ENCODE results near the gene SSC4D.

SSC4D gene

DNA sequence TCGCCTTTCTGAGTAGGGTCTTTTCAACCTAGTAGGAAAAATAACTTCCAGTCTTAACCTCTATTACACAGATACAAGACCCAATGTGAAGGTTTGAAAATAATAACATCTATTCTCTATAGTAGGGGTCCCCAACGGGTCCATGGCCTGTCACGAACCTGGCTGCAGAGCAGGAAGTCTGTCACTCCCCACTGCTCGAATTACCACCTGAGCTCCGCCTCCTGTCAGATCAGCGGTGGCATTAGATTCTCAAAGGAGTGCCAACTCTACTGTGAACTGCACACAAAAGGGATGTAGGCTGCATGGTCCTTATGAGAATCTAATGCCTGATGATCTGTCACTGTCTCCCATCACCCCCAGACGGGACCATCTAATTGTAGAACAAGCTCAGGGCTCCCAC is 58.1 kb downstream of the SSC4D start:
- FAIRE-seq = no peak

DNA sequence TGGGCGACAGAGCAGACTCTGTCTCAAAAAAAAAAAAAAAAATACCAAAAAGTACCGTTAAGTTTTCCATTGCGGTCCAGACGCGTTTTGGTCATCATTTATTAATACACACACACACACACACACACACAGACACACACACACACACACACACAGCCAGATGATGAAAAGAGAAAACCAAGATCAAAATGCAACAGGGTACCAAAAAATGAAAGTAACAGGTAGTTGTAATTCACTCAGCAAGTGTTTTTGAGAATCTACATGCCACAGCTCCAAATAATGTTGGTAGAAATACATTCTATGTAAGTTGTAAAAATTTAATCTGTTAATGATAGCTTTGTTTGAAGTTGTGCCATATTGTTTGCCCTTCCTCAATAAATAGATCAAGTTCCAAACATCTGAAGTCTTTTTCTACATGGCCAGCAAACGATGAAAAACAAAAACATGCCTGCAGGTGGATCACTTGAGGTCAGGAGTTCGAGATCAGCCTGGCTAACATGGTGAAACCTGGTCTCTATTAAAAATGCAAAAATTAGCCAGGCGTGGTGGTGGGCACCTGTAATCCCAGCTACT is 60.1 kb downstream of the SSC4D start:
- no peak for FAIRE-seq

DNA sequence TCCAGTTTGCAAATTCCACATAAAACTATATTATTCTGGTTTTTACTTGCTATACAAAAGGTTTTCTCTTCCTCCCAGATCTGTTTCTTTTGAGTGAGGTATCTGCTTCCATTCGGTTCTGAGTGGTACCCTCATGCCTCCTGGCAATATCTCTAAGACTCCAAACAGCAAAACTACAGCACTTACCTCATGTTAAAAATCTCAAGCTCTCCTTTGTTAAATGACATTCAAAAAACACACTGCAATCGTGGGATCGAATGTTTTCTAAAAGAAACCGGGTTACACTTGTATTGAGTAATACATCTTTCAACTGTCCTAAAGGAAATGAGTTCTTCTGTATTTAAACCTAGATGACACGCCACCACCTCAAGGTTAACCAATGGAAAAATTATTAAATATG is 61.8 kb downstream of the SSC4D start:
- no peak for FAIRE-seq

DNA sequence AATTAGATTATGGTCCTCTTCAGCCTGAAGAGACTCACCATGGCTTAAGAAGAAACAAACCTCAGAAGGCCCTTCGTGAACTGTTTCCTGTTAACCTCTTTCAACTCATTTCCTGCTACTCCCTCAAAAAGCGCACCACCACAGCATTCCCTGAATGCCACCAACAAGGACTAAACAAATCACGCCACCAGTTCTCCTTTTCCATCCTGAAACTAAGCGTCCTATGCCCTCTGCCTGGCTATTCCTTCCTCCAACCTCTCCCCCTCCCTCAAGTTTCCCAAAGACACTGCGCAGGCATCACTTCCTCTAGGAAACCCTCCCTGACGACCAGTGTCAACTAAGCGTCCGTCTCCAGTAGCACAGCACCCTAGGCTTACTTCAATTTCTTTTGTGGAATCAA is 62.7 kb downstream of the SSC4D start:
- no peak for FAIRE-seq

DNA sequence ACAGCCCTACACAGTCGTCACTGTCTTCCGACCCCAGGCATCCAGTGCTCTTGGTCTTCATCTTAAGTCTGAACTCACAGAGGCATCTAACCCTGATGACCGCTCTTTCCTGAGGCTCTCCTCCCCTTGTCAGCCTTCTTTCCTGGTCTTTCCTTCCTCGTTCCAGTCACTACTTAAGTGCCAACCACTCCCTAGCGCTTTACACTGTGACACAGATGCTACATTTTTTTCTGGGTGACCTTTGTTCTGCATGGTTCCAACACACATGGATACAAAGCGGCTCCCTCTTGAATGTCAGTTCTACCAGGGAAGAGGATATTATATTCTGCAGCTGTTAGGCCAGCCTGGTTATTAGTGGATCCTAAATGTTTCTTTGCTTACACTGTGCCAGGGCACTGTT is 63.4 kb downstream of the SSC4D start:
- no peak for FAIRE-seq

DNA sequence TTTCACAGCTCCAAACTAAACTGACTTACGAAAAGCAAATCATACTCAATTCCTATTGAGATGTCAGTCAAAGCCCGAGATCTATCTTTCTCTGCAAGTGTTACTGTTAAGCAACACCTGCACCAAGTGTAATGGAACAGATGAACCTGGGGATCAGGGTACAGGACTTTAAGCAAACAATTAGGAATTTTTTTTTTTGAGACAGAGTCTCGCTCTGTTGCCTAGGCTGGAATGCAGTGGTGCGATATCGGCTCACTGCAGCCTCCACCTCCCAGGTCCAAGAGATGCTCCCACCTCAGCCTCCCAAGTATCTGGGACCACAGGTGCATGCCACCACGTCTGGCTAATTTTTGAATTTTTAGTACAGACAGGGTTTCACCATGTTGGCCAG is 65.6 kb downstream of the SSC4D start:
- no peak for FAIRE-seq

DNA sequence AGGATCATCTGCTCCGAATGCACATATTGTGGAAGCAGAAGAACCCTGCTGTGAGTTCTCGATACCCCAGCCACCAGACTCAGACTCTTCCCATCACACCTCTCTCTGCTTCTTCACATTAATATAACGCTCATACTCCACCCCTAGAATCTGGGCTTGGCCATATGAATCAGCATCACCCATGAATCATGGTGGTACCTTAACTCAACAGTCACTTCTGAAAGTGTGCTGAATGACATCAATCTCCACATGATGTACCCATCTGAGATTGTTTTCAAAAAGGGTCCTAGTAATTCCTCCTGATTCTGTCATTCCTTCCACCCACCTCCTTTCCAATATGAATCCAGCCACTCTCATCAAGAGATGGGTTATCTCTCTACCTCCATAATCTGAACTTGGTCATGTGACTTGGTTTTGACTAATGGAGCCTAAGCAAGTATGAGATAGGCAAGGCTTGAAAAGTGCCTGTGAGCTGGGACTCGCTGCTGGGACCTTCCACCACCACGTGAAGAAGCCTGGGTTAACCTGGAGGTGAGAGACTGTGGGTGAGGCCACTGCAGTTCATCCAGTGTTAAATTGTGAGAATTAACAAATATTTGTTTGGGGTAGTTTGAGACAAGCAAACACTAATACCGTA is 66.1 kb downstream of the SSC4D start:
- FAIRE-seq = no peak

DNA sequence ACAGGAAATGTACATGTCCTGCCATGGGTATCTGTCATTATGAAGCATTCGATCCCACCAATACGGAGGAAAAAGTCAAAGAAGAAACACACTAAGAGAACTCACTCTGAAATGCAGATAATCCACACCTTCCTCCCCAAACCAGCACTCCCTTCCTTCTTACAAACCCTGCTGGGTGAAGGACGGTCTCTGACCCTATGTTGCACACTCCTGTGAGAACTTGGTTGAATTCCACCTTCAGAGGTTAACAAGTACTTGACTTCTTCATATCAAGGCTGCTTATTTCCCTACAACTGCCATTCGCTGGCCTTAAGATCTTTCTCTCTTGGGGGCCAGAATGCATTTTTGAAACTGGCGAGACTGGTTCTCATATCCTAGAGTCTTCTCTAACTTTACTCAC is 67.3 kb downstream of the SSC4D start:
- FAIRE-seq = no peak

DNA sequence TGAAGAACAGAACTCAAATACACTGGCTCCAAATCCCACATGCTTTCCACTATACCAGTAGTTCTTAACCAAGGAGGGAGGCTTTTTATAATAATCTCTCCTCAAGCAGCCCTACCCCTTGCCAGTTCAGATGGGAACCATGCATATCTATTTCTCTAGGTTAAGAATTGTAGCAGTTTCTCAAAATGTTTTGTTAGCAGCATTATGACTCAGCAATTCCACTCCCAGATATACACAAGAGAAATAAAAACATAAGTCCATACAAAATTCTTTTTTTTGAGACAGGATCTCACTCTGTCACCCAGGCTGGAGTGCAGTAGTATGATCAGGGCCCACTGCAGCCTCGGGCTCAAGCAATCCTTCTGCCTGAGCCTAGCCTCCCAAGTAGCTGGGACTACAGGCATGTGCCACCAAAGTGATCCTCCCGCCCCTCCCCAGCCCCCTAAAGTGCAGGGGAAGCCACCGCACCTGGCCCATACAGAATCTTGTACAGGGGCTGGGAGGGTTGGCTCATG is 68.8 kb downstream of the SSC4D start:
- no peak for FAIRE-seq

All from A204.1 (cell line).